Measurements from ENCODE around the gene CCDC178.

The CCDC178 gene

GRCh38 chr18:32889615-32890593, 550.6 kb downstream of the CCDC178 start:
- DNase-seq (ENCODE audit: low read depth in 2 of 2): no peak

GRCh38 chr18:32888306-32888705, 552.2 kb downstream of the CCDC178 start:
- no peak for DNase-seq (ENCODE audit: low read depth in 2 of 2)
